HepG2 (cell line): Measurements from ENCODE around the gene MIEF1. TPM values are rescaled to one million over a fixed set of nuclear protein-coding genes. Genes with fewer than 3 reads are reported as not detected.

Experiments
- CAMTA2 ChIP-seq: sonication (generic); formaldehyde crosslinking; IDR thresholded peaks from 2 replicates; pipeline ENCODE4 v1.4.0; 2020; ENCODE audit warnings: mild to moderate bottlenecking, missing genetic modification reagents, borderline replicate concordance
- CENPBD1 ChIP-seq: sonication (generic); formaldehyde crosslinking; IDR thresholded peaks from 2 replicates; pipeline ENCODE4 v1.8.0; 2022; ENCODE audit warnings: missing genetic modification reagents, low read depth, mild to moderate bottlenecking, borderline replicate concordance
- CHD2 ChIP-seq: IDR thresholded peaks from 2 replicates; pipeline ENCODE4 v1.6.1; 2011; ENCODE audit warnings: low read depth, low read length, improper control_type of control experiment
- DNMT3B ChIP-seq: conservative IDR thresholded peaks from 2 replicates; pipeline ENCODE4 v1.6.1; 2016; ENCODE audit warnings: missing biosample characterization, control low read depth
- ETV5 ChIP-seq: IDR thresholded peaks from 2 replicates; pipeline ENCODE4 v1.6.1; 2018; ENCODE audit warnings: missing biosample characterization, missing genetic modification reagents, inconsistent platforms, borderline replicate concordance
- HDAC2 ChIP-seq: sonication (generic); formaldehyde crosslinking; IDR thresholded peaks from 2 replicates; pipeline ENCODE4 v1.4.0; 2020; ENCODE audit warnings: missing genetic modification reagents
- HMG20B ChIP-seq: conservative IDR thresholded peaks from 2 replicates; pipeline ENCODE4 v1.6.1; 2016; ENCODE audit warnings: missing genetic modification reagents, missing compliant biosample characterization
- JDP2 ChIP-seq: sonication (generic); formaldehyde crosslinking; IDR thresholded peaks from 2 replicates; pipeline ENCODE4 v1.8.1; 2022; ENCODE audit warnings: missing genetic modification reagents, borderline replicate concordance
- MED8 ChIP-seq: sonication (generic); formaldehyde crosslinking; IDR thresholded peaks from 2 replicates; pipeline ENCODE4 v1.8.1; 2023; ENCODE audit warnings: mild to moderate bottlenecking, missing genetic modification reagents; ENCODE audit not compliant: insufficient replicate concordance
- MTA1 ChIP-seq: sonication (generic); formaldehyde crosslinking; IDR thresholded peaks from 2 replicates; pipeline ENCODE4 v1.4.0; 2020; ENCODE audit warnings: missing genetic modification reagents, mild to moderate bottlenecking, borderline replicate concordance
- RFX5 ChIP-seq: IDR thresholded peaks from 2 replicates; pipeline ENCODE4 v1.6.1; 2011; ENCODE audit warnings: low read depth, low read length, improper control_type of control experiment
- RFXANK ChIP-seq: IDR thresholded peaks from 2 replicates; pipeline ENCODE4 v1.6.1; 2016
- SIN3A ChIP-seq: IDR thresholded peaks from 2 replicates; pipeline ENCODE4 v1.6.1; 2011; ENCODE audit warnings: low read depth, mild to moderate bottlenecking, control low read depth, low read length, borderline replicate concordance
- SIX1 ChIP-seq: sonication (generic); formaldehyde crosslinking; IDR thresholded peaks from 2 replicates; pipeline ENCODE4 v1.4.0; 2020; ENCODE audit warnings: missing genetic modification reagents, borderline replicate concordance
- SOX6 ChIP-seq, 2 experiments: fragments of 450-650 bp in 1 of 2; sonication (generic) in 1 of 2; formaldehyde crosslinking in 1 of 2; IDR thresholded peaks; 2 replicates each; pipeline versions ENCODE4 v1.4.0 to v1.6.1; 2017 to 2020; ENCODE audit warnings: antibody characterized with exemption in 1 of 2, mild to moderate bottlenecking in 1 of 2, missing genetic modification reagents in 1 of 2
- SP2 ChIP-seq: sonication (generic); formaldehyde crosslinking; IDR thresholded peaks from 2 replicates; pipeline ENCODE4 v1.5.1; 2020; ENCODE audit warnings: mild to moderate bottlenecking, missing genetic modification reagents
- SPEN ChIP-seq: sonication (generic); formaldehyde crosslinking; IDR thresholded peaks from 2 replicates; pipeline ENCODE4 v1.5.1; 2020; ENCODE audit warnings: low read depth, mild to moderate bottlenecking, missing genetic modification reagents
- TBL1XR1 ChIP-seq: fragments of 150-350 bp; IDR thresholded peaks from 2 replicates; pipeline ENCODE4 v1.6.1; 2014; ENCODE audit warnings: borderline replicate concordance, low read length; ENCODE audit not compliant: partially characterized antibody
- YEATS2 ChIP-seq: sonication (generic); formaldehyde crosslinking; IDR thresholded peaks from 2 replicates; pipeline ENCODE4 v1.4.0; 2020; ENCODE audit warnings: missing genetic modification reagents, borderline replicate concordance
- ZFP1 ChIP-seq: IDR thresholded peaks from 2 replicates; pipeline ENCODE4 v1.6.1; 2016
- ZFP36L2 ChIP-seq: sonication (generic); formaldehyde crosslinking; IDR thresholded peaks from 2 replicates; pipeline ENCODE4 v1.4.0; 2020; ENCODE audit warnings: missing genetic modification reagents
- ZKSCAN1 ChIP-seq: fragments of 150-350 bp; IDR thresholded peaks from 2 replicates; pipeline ENCODE4 v1.6.1; 2014; ENCODE audit warnings: low read length
- ZNF724P ChIP-seq: sonication (generic); formaldehyde crosslinking; IDR thresholded peaks from 2 replicates; pipeline ENCODE4 v1.8.0; 2022; ENCODE audit warnings: missing genetic modification reagents, borderline replicate concordance
- ZNF737 ChIP-seq: sonication (generic); formaldehyde crosslinking; IDR thresholded peaks from 2 replicates; pipeline ENCODE4 v1.5.0; 2020; ENCODE audit warnings: missing genetic modification reagents, mild to moderate bottlenecking, borderline replicate concordance
- polyA plus RNA-seq, 8 experiments: library from polyadenylated mRNA; depleted of rRNA in 3 of 8; stranded (reverse) in 7 of 8; unstranded in 1 of 8; fragments of >200 nt; fragmentation: Illumina TruSeq in 4 of 8; extraction: Trizol in 4 of 8; gene quantifications; 2 replicates each; pipeline versions ENCODE4 v1.2.1 to v1.2.3, GENCODE V29; 2011 to 2016; ENCODE audit warnings: low read depth in 4 of 8, missing spikeins in 1 of 8, mixed read lengths in 1 of 8; ENCODE audit not compliant: insufficient read depth in 1 of 8
- total RNA-seq, 5 experiments: library from RNA; depleted of rRNA; stranded (reverse); fragments of >200 nt; fragmentation: Illumina TruSeq; extraction: Trizol; gene quantifications; 2 replicates each; pipeline ENCODE4 v1.2.3, GENCODE V29; 2016; ENCODE audit warnings: low read depth in 1 of 5
- TF ChIP-seq, protein P1 (sequence below): sonication (generic); formaldehyde crosslinking; IDR thresholded peaks from 2 replicates; pipeline ENCODE4 v1.8.0; 2022; ENCODE audit warnings: mild to moderate bottlenecking, missing genetic modification reagents
- TF ChIP-seq, protein P2 (sequence below): IDR thresholded peaks from 2 replicates; pipeline ENCODE4 v1.6.1; 2016
- TF ChIP-seq, protein P3 (sequence below): sonication (generic); formaldehyde crosslinking; IDR thresholded peaks from 2 replicates; pipeline ENCODE4 v1.5.1; 2020; ENCODE audit warnings: missing genetic modification reagents, mild to moderate bottlenecking, borderline replicate concordance

The MIEF1 gene
- total and polyA plus RNA-seq, 2 of the 13 experiments (the other 11 are each of a cell fraction or from before 2014, with no cell fraction given): 21.7 to 34.8 TPM

DNA sequence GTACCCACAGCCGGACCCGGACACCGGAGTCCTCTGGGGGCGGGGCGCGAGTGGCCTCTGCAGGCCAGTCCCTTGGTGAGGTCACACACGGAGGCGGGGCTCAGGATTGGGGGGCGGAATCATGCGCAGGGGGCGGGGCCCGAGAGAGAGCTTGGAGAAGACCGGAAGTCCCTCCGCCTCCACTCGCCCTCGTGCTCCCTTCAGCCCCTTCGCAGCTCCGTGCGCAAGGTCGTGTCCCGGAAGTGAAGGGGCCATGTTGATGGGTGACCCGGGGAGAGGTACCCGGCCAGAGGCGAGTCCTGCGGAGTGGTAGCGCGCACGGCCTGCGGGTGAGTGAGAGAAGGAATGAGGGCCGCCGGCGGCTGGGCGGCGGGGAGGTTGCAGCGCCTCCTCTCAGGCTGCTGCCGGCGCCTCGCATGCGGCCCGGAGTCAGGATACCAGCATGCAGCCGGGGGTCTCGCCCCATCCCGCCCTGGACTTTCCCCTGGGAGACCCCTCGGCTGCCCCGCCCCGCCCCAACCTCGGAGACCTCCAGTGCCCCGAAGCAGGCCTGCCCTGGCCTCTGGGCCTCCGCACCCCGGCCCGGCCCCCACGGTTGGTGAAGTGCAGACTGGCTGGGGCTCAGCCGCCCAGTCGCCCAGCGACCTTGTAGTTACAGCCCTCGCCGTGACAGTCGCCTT, at the start of gene MIEF1 (continued):
- TF ChIP-seq SP2 (CRISPR knock-in tag) (peak; percentile 76), SIX1 (no peak), ZFP36L2 (no peak), RFX5 (no peak), ZNF737 (CRISPR knock-in tag) (no peak), SOX6 (IDR thresholded peaks at IDR 0.05) (no peak), SOX6 (CRISPR knock-in tag; IDR thresholded peaks at IDR 0.05) (peak; percentile 8; the same call in 1 of the 2 replicates), YEATS2 (peak; percentile 82; the same call in 1 of the 2 replicates), HMG20B (no peak), CAMTA2 (CRISPR knock-in tag) (no peak), ZFP1 (no peak), ETV5 (CRISPR knock-in tag) (peak; percentile 87), JDP2 (CRISPR knock-in tag) (no peak), DNMT3B (CRISPR knock-in tag) (no peak), CENPBD1 (CRISPR knock-in tag) (no peak), MTA1 (CRISPR knock-in tag) (peak; percentile 60; the same call in 1 of the 2 replicates), HDAC2 (CRISPR knock-in tag) (peak; percentile 65; the same call in 1 of the 2 replicates), ZKSCAN1 (no peak), MED8 (CRISPR knock-in tag) (no peak), TBL1XR1 (no peak), RFXANK (CRISPR knock-in tag) (no peak), CHD2 (no peak), ZNF724P (CRISPR knock-in tag) (0 out of 2 replicates have a peak, but pooled peaks have one; percentile 50), SPEN (CRISPR knock-in tag) (peak; percentile 84), SIN3A (peak; percentile 80; the same call in 1 of the 2 replicates)
- TF ChIP-seq, protein P1, sequence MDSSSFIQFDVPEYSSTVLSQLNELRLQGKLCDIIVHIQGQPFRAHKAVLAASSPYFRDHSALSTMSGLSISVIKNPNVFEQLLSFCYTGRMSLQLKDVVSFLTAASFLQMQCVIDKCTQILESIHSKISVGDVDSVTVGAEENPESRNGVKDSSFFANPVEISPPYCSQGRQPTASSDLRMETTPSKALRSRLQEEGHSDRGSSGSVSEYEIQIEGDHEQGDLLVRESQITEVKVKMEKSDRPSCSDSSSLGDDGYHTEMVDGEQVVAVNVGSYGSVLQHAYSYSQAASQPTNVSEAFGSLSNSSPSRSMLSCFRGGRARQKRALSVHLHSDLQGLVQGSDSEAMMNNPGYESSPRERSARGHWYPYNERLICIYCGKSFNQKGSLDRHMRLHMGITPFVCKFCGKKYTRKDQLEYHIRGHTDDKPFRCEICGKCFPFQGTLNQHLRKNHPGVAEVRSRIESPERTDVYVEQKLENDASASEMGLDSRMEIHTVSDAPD (CRISPR knock-in tag): no peak
- TF ChIP-seq, protein P2, sequence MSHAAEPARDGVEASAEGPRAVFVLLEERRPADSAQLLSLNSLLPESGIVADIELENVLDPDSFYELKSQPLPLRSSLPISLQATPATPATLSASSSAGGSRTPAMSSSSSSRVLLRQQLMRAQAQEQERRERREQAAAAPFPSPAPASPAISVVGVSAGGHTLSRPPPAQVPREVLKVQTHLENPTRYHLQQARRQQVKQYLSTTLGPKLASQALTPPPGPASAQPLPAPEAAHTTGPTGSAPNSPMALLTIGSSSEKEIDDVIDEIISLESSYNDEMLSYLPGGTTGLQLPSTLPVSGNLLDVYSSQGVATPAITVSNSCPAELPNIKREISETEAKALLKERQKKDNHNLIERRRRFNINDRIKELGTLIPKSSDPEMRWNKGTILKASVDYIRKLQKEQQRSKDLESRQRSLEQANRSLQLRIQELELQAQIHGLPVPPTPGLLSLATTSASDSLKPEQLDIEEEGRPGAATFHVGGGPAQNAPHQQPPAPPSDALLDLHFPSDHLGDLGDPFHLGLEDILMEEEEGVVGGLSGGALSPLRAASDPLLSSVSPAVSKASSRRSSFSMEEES (CRISPR knock-in tag): peak; percentile 92
- TF ChIP-seq, protein P3, sequence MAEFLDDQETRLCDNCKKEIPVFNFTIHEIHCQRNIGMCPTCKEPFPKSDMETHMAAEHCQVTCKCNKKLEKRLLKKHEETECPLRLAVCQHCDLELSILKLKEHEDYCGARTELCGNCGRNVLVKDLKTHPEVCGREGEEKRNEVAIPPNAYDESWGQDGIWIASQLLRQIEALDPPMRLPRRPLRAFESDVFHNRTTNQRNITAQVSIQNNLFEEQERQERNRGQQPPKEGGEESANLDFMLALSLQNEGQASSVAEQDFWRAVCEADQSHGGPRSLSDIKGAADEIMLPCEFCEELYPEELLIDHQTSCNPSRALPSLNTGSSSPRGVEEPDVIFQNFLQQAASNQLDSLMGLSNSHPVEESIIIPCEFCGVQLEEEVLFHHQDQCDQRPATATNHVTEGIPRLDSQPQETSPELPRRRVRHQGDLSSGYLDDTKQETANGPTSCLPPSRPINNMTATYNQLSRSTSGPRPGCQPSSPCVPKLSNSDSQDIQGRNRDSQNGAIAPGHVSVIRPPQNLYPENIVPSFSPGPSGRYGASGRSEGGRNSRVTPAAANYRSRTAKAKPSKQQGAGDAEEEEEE (CRISPR knock-in tag): no peak
